ENCODE measurements around the gene FOXO3. TPM values are rescaled to one million over a fixed set of nuclear protein-coding genes. Genes with fewer than 3 reads are reported as not detected.

The FOXO3 gene
- total and polyA plus RNA-seq, 2 experiments from 2014 or later = 19.7 to 36.6 TPM

DNA sequence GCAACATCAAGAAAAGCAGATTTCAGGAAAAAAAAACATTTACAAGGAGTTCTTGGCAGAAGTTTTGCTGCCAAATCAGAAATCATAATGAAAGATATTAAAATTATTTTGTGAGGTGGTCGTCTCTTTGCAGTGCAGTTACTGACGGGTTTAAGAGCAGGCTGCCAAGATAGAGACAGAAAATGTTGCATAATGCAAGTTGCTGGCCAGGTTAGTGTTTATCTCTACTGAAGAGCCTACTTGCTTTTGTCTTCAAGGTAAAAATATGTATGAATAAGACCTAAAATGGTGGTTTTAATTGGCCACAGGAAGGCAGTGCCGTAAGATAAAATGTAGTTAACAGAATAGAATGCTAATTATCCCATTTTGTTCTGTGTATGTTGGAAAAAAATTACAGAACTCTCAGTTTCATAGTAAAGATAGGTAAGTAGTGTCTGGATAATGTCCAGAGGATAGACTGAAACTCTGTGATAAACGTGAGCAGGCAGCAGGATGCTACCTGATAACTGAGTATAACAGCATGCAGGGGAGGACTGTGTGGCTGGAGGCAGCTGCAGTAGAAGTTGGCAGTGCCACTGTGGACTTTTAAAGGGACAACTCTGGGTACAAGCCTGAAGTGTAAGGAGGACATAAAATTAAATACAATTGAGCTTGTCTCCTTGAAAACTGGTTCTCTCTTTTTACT is 13.9 kb downstream of the FOXO3 start:
- TF ChIP-seq EZH2 (IDR thresholded peaks at IDR 0.05; ENCODE audit: insufficient read depth, poor library complexity, severe bottlenecking) = no peak
- TF ChIP-seq EZH2phosphoT487 (IDR thresholded peaks at IDR 0.05; ENCODE audit: insufficient read depth, low read depth) = no peak
- peaks cover 100% of the 10 kb centered on the region for H3K79me2 ChIP-seq (ENCODE audit: insufficient read depth)
- H3K9ac ChIP-seq = no peak overlapping the region
- 72 to 74% methylated on average over 4 of the region's 4 CpGs for WGBS, 2 experiments (ENCODE audit: low coverage in 1 of 2, low lambda C conversion rate in 2 of 2, missing lambda C conversion rate in 2 of 2)
- H3K27ac ChIP-seq = no peak overlapping the region
- H3K4me1 ChIP-seq (ENCODE audit: insufficient read depth) = peaks cover 16% of the 10 kb centered on the region
- no peaks in the 10 kb centered on the region for H3K27me3 ChIP-seq (replicated peaks; ENCODE audit: insufficient read depth)
- no peak overlapping the region for H2AFZ ChIP-seq
- peaks cover 15% of the 10 kb centered on the region for H4K20me1 ChIP-seq (ENCODE audit: insufficient read depth)
- H3F3A ChIP-seq (ENCODE audit: insufficient read depth) = peaks cover 25% of the 10 kb centered on the region; the same call in 1 of the 2 replicates
- no peaks in the 10 kb centered on the region for H3K9me3 ChIP-seq (ENCODE audit: low read depth)
- no peak for DNase-seq
- H3K4me3 ChIP-seq = no peak overlapping the region
- no peak overlapping the region for H3K4me2 ChIP-seq (ENCODE audit: unreplicated experiment)
- peaks cover 15% of the 10 kb centered on the region for H3K36me3 ChIP-seq (ENCODE audit: low read depth)
- H3K9me2 ChIP-seq (ENCODE audit: insufficient read depth) = no peaks in the 10 kb centered on the region
- in situ Hi-C loops (cut with MboI) = no loop called here

DNA sequence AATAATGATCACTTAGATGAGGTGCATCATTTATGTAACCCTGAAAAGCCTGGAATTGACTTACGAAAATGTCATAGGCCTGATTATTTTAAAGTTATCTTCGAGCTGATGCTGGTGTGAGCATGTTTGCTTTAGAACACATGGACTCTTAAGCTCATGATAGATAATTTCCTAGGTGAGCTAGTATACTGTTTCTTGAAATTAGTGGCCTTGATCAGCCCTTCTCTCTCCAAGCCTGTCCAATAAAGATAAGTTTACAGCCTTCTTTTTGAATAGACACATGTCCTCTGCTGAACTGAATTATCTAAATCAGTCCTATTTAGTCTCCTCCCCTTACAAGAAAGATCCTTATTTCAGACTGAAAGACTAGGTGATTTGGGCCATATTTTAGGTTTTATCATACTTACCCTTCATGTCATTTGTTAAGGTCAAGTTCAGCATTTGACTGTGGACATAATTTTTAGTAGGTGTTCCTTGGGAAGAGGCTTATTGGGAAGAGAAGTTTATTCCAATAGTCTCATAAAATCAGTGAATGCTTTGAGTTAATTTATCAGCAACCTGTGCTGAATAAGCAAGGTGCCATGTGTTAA is 15.3 kb downstream of the FOXO3 start:
- Histone ChIP-seq H3K9me2 (ENCODE audit: insufficient read depth) (no peaks in the 10 kb centered on the region), H3K4me2 (ENCODE audit: unreplicated experiment) (no peak overlapping the region), H3K27me3 (replicated peaks; ENCODE audit: insufficient read depth) (no peaks in the 10 kb centered on the region), H3K9me3 (ENCODE audit: low read depth) (no peaks in the 10 kb centered on the region), H2AFZ (no peak overlapping the region), H3K27ac (no peak overlapping the region), H3K79me2 (ENCODE audit: insufficient read depth) (peaks cover 100% of the 10 kb centered on the region), H3K9ac (no peak overlapping the region), H3F3A (ENCODE audit: insufficient read depth) (peaks cover 30% of the 10 kb centered on the region), H4K20me1 (ENCODE audit: insufficient read depth) (peaks cover 18% of the 10 kb centered on the region), H3K4me3 (no peak overlapping the region), H3K36me3 (ENCODE audit: low read depth) (peaks cover 4% of the 10 kb centered on the region), H3K4me1 (ENCODE audit: insufficient read depth) (peaks cover 25% of the 10 kb centered on the region)
- no peak for DNase-seq
- no peak for TF ChIP-seq EZH2 (IDR thresholded peaks at IDR 0.05; ENCODE audit: insufficient read depth, poor library complexity, severe bottlenecking)
- 96 to 98% methylated on average over 2 of the region's 2 CpGs for WGBS, 2 experiments (ENCODE audit: low coverage in 1 of 2, low lambda C conversion rate in 2 of 2, missing lambda C conversion rate in 2 of 2)
- in situ Hi-C loops (cut with MboI) = no loop called here

GRCh38 chr6:108576709-108577108 is 16.0 kb downstream of the FOXO3 start:
- no peak overlapping the region for H3K4me3 ChIP-seq
- no peak overlapping the region for H3K27ac ChIP-seq
- no peak overlapping the region for H3K9ac ChIP-seq
- no peaks in the 10 kb centered on the region for H3K9me3 ChIP-seq (ENCODE audit: low read depth)
- peaks cover 32% of the 10 kb centered on the region for H3K4me1 ChIP-seq (ENCODE audit: insufficient read depth)
- WGBS, 2 experiments (ENCODE audit: low coverage in 1 of 2, low lambda C conversion rate in 2 of 2, missing lambda C conversion rate in 2 of 2) = 36 to 43% methylated on average over 1 of the region's 1 CpG
- no peaks in the 10 kb centered on the region for H3K27me3 ChIP-seq (replicated peaks; ENCODE audit: insufficient read depth)
- no peaks in the 10 kb centered on the region for H3K9me2 ChIP-seq (ENCODE audit: insufficient read depth)
- peaks cover 19% of the 10 kb centered on the region for H4K20me1 ChIP-seq (ENCODE audit: insufficient read depth)
- no peak overlapping the region for H3K4me2 ChIP-seq (ENCODE audit: unreplicated experiment)
- in situ Hi-C loops (cut with MboI) = no loop called here
- no peak for DNase-seq
- no peak overlapping the region for H2AFZ ChIP-seq
- peaks cover 30% of the 10 kb centered on the region for H3F3A ChIP-seq (ENCODE audit: insufficient read depth)
- H3K36me3 ChIP-seq (ENCODE audit: low read depth) = no peaks in the 10 kb centered on the region
- H3K79me2 ChIP-seq (ENCODE audit: insufficient read depth) = peaks cover 100% of the 10 kb centered on the region
- no peak for TF ChIP-seq EZH2 (IDR thresholded peaks at IDR 0.05; ENCODE audit: insufficient read depth, poor library complexity, severe bottlenecking)
- no peak for TF ChIP-seq EZH2phosphoT487 (IDR thresholded peaks at IDR 0.05; ENCODE audit: insufficient read depth, low read depth)

DNA sequence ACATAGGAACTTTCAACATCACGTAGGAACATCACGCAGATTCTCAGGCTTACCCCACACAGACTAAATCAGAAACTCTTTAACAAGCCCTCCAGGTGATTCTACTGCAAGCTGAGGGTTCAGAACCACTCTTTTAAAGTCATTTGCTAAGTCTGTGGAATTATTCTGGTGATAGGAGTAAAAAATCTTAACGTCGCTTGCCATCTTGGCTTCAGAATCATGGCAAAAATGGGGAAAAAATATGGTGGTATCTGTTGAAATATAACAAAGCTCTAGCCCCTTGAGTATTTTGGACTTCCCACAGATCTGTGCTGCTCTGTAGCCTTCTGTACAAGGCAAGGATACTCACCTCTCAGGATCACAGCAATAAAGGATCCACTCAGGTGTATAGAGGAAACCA is 17.4 kb downstream of the FOXO3 start:
- Histone ChIP-seq H3K9ac (no peak overlapping the region), H3K79me2 (ENCODE audit: insufficient read depth) (peaks cover 100% of the 10 kb centered on the region), H3K9me2 (ENCODE audit: insufficient read depth) (no peaks in the 10 kb centered on the region), H4K20me1 (ENCODE audit: insufficient read depth) (peaks cover 26% of the 10 kb centered on the region), H3F3A (ENCODE audit: insufficient read depth) (peaks cover 41% of the 10 kb centered on the region), H3K4me1 (ENCODE audit: insufficient read depth) (peaks cover 44% of the 10 kb centered on the region), H3K36me3 (ENCODE audit: low read depth) (no peaks in the 10 kb centered on the region), H3K9me3 (ENCODE audit: low read depth) (no peaks in the 10 kb centered on the region), H3K27ac (no peak overlapping the region), H3K4me3 (no peak overlapping the region), H2AFZ (no peak overlapping the region), H3K4me2 (ENCODE audit: unreplicated experiment) (peak overlapping the region; percentile 35), H3K27me3 (replicated peaks; ENCODE audit: insufficient read depth) (no peaks in the 10 kb centered on the region)
- WGBS, 2 experiments (ENCODE audit: low coverage in 1 of 2, low lambda C conversion rate in 2 of 2, missing lambda C conversion rate in 2 of 2) = 93 to 96% methylated on average over 4 of the region's 4 CpGs
- DNase-seq = no peak
- TF ChIP-seq EZH2 (IDR thresholded peaks at IDR 0.05; ENCODE audit: insufficient read depth, poor library complexity, severe bottlenecking) = no peak
- in situ Hi-C loops (cut with MboI) = no loop called here

Measured in GM23248 (cell line).